Measurements from ENCODE around the gene SPRN. TPM values are rescaled to one million over a fixed set of nuclear protein-coding genes. Genes with fewer than 3 reads are reported as not detected.

Gene SPRN
- total RNA-seq, 1 experiment from 2014 or later, result not detected

GRCh38 chr10:133455196-133455595 lies 30.8 kb upstream of the SPRN start:
- no peak for DNase-seq (ENCODE audit: low spot score)
- intact Hi-C loops (cut with micrococcal nuclease; ENCODE audit: unreplicated experiment), result no loop called here
- no peaks in the 10 kb centered on the region for H3K4me1 ChIP-seq (ENCODE audit: insufficient read depth, low read length, poor library complexity, severe bottlenecking)
- H3K9me3 ChIP-seq (ENCODE audit: low read depth, low read length, poor library complexity, severe bottlenecking), result no peaks in the 10 kb centered on the region
- H3K27me3 ChIP-seq (replicated peaks; ENCODE audit: insufficient read depth, low read depth, low read length, poor library complexity), result no peaks in the 10 kb centered on the region
- CTCF ChIA-PET, result no interaction called here
- no TSS peak for BruUV-seq (replicated peaks)
- POLR2A ChIA-PET (ENCODE audit: low non-redundant PET), result no interaction called here
- no peak overlapping the region for H3K4me3 ChIP-seq (ENCODE audit: low read depth, low read length, poor library complexity, severe bottlenecking)
- no peak overlapping the region for H3K27ac ChIP-seq (ENCODE audit: low read depth, low read length, poor library complexity, severe bottlenecking)
- no peaks in the 10 kb centered on the region for H3K36me3 ChIP-seq (ENCODE audit: insufficient read depth, low read length, poor library complexity, severe bottlenecking)
- TF ChIP-seq CTCF (conservative IDR thresholded peaks at IDR 0.05; ENCODE audit: low read depth, low read length) (no peak), EZH2 (IDR thresholded peaks at IDR 0.05; ENCODE audit: borderline replicate concordance, low read depth, low read length, poor library complexity, severe bottlenecking) (no peak)

GRCh38 chr10:133454204-133454893 lies 29.9 kb upstream of the SPRN start:
- ChIA-PET POLR2A (ENCODE audit: low non-redundant PET) (no interaction called here), CTCF (no interaction called here)
- peaks cover under 1% of the 10 kb centered on the region for H3K9me3 ChIP-seq (ENCODE audit: low read depth, low read length, poor library complexity, severe bottlenecking)
- H3K4me3 ChIP-seq (ENCODE audit: low read depth, low read length, poor library complexity, severe bottlenecking), result no peak overlapping the region
- intact Hi-C loops (cut with micrococcal nuclease; ENCODE audit: unreplicated experiment), result no loop called here
- no TSS peak for BruUV-seq (replicated peaks)
- H3K4me1 ChIP-seq (ENCODE audit: insufficient read depth, low read length, poor library complexity, severe bottlenecking), result no peaks in the 10 kb centered on the region
- H3K27ac ChIP-seq (ENCODE audit: low read depth, low read length, poor library complexity, severe bottlenecking), result no peak overlapping the region
- TF ChIP-seq EZH2 (IDR thresholded peaks at IDR 0.05; ENCODE audit: borderline replicate concordance, low read depth, low read length, poor library complexity, severe bottlenecking), result no peak
- no peak for TF ChIP-seq CTCF (conservative IDR thresholded peaks at IDR 0.05; ENCODE audit: low read depth, low read length)
- H3K36me3 ChIP-seq (ENCODE audit: insufficient read depth, low read length, poor library complexity, severe bottlenecking), result no peaks in the 10 kb centered on the region
- no peak for DNase-seq (ENCODE audit: low spot score)
- H3K27me3 ChIP-seq (replicated peaks; ENCODE audit: insufficient read depth, low read depth, low read length, poor library complexity), result no peaks in the 10 kb centered on the region

- Histone ChIP-seq H3K27ac (ENCODE audit: low read depth, low read length, poor library complexity, severe bottlenecking) (no peak within 1 kb of the TSS), H3K4me1 (ENCODE audit: insufficient read depth, low read length, poor library complexity, severe bottlenecking) (no peaks in the 10 kb centered on the region), H3K27me3 (replicated peaks; ENCODE audit: insufficient read depth, low read depth, low read length, poor library complexity) (no peaks in the 10 kb centered on the region), H3K36me3 (ENCODE audit: insufficient read depth, low read length, poor library complexity, severe bottlenecking) (no peaks in the 10 kb centered on the region), H3K9me3 (ENCODE audit: low read depth, low read length, poor library complexity, severe bottlenecking) (peaks cover 7% of the 10 kb centered on the region), H3K4me3 (ENCODE audit: low read depth, low read length, poor library complexity, severe bottlenecking) (no peak within 1 kb of the TSS)
- intact Hi-C loops (cut with micrococcal nuclease; ENCODE audit: unreplicated experiment), result no loop called here
- no TSS peak for BruUV-seq (replicated peaks)
- POLR2A ChIA-PET (ENCODE audit: low non-redundant PET), result no interaction called here
- CTCF ChIA-PET, result no interaction called here
- no peak for DNase-seq (ENCODE audit: low spot score)
- no peak for TF ChIP-seq EZH2 (IDR thresholded peaks at IDR 0.05; ENCODE audit: borderline replicate concordance, low read depth, low read length, poor library complexity, severe bottlenecking)
- no peak for TF ChIP-seq CTCF (conservative IDR thresholded peaks at IDR 0.05; ENCODE audit: low read depth, low read length)
Observed at GRCh38 chr10:133453516-133454203, 29.2 kb upstream of the SPRN start, which contains the start of gene SCART1. TSS of gene SCART1 (plus strand) at chr10:133453945. CDS start at chr10:133453998, 53 bp downstream.

All from A673 (cell line).